HG03469 (cell line): ENCODE data around the gene TMA7.
"Not testable (repeated sequence)": the region's sequence is repeated elsewhere in the genome, so short reads cannot be mapped to it uniquely, and the experiment has no call there.

ENCODE experiments used
- ATAC-seq: cut with Tn5 transposase; IDR thresholded peaks from one replicate; pipeline ENCODE4 v1.9.1; 2021; ENCODE audit warnings: mild to moderate bottlenecking, moderate library complexity, moderate number of reproducible peaks; ENCODE audit not compliant: unreplicated experiment

The TMA7 gene

DNA sequence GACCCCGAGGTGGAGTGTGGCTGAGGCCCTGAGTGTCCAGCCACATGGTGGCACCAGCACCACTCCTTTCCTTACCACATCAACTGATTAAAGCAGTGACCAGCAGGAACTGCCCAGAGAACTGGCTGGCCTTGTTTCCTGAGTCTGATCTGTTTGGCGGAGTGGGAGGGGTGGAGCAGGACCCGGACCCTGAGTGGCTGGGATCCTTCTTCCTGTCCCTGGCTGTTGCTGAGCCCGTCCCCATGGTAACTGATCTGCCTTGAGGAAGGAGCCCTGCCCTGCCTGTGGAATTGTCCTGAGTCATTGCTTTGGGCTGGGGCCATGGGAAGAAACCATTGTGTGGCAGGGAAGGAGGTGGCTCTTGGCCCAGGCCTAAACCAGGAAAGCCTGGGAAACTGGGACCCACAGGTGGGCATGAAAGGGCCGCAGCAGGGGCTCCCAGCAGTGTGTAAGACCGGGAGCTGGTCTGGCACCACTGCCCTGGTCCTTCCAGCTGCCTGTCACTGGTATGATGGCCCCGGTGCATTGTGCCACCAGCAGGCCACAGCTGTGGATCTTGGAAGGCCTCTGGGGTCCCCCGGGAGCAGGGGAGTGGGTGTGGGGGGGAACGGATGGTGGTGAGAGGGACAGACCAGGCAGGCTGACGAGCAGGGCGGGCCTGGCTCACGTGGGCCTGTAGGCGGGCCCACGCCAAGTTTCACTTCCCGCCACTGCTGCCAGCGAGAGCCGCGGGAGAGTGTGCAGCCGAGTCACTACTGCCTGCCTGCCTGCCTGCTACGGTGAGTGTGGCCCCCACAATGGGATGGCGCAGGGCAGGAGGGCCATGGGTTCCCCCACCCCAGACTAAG, 25.7 kb downstream of the TMA7 start:
- ATAC-seq, result peak; percentile 35

DNA sequence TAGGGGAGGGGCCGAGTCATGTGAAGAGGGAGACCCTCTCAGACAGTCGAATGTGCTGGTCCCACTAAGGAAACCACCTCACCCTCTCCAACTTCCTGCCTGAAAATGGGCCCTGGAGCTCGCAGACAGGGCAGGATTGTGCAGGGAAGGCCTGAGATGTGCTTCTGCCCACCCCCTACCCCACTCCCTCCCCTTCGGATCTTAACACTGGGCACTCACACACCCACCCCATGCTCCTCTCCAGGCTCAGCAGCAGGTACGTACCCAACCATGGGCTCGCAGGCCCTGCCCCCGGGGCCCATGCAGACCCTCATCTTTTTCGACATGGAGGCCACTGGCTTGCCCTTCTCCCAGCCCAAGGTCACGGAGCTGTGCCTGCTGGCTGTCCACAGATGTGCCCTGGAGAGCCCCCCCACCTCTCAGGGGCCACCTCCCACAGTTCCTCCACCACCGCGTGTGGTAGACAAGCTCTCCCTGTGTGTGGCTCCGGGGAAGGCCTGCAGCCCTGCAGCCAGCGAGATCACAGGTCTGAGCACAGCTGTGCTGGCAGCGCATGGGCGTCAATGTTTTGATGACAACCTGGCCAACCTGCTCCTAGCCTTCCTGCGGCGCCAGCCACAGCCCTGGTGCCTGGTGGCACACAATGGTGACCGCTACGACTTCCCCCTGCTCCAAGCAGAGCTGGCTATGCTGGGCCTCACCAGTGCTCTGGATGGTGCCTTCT, 26.5 kb downstream of the TMA7 start:
- ATAC-seq, result no peak

DNA sequence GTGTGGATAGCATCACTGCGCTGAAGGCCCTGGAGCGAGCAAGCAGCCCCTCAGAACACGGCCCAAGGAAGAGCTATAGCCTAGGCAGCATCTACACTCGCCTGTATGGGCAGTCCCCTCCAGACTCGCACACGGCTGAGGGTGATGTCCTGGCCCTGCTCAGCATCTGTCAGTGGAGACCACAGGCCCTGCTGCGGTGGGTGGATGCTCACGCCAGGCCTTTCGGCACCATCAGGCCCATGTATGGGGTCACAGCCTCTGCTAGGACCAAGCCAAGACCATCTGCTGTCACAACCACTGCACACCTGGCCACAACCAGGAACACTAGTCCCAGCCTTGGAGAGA, 27.0 kb downstream of the TMA7 start:
- no peak for ATAC-seq

GRCh38 chr3:48467473-48468267, 27.6 kb downstream of the TMA7 start:
- ATAC-seq, result no peak

DNA sequence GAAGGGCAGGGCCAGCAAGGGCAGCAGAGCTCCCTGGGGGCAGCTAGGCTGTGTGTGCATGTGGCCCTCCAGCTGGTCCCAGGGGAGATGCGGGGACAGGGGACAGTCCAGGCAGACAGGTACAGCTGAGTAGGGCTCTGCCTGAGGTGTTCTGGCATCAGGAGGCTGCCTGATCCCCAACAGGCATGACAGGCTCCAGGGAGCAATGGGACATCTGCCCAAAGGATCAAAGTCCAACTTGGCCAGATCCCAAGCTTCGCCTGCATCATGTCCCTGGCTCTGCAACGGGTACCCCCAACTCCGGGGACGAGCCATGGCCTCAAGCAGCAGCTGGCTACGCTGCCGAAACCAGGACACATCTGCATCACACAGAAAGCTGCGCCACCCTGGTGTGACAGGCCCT, 28.3 kb downstream of the TMA7 start:
- no peak for ATAC-seq

DNA sequence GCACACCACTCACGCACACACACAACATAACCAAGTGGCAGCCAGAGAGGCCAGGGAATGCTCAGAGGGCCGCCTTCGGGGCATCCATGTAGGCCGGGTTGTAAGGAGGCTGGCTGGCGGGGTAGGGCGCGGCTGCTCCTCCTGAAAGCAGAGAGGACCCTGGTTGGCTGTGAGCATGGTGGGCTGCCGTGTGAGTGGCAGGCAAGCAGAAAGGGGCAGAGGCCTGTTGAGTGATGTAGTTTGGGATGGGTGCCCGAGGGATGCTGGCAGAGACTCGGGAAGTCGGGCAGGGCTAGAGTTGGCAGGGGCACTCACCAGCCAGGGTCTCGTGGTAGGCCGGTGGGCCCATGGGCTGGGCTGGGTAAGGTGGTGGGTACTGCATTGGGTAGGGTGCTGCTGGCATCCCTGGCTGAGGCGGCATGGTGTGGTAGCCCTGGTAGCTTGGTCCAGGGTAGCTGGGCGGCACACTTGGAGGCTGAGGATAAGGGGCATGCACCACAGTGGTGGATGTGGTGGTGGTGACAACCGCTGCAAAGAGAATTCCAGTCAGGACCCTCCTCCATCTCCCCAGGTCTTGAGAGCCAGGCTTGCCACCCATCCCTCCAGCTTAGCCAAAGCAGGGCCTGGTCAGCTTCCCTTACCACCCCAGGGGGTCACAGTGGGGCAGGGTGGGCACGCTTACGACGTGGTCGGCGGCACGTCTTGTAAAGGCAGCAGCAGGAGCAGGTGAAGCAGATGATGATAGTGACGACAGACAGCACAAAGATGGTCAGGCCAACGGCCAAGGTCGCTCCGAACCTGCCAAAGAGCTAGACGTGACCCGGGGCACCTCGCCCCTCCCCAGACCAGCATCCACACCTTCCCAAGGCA, 29.2 kb downstream of the TMA7 start:
- no peak for ATAC-seq

DNA sequence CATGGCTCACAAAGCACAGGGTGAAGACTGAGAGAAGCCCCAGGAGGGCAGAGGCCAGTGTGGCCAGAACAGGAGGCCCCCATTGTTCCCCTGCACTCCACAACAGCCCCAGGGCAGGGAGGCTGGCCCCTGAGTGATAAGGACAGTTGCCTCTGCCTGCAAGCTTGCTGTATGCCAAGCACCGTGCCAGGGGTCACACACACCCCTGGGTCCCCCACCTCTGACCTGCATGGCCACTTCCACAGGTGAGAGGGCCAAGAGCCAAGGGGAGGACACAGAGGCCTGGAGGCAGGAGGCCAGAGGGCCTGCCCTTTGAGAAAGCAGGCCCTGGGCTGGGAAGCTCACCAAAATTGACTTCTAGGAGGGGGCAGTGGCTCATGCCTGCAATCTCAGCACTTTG, 30.2 kb downstream of the TMA7 start:
- ATAC-seq, result no peak

DNA sequence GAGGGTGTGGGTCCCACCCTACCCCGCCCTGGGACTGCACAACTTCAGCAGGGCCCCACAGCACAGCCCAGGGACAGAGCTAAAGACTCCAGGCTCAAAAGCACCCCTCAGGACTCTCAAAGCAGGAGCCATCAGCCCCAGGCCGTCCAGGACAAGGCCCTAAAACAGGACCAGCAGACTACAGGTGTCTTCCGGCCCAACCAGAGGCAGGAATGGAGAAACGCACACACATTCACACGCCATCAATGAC, 32.5 kb downstream of the TMA7 start:
- no peak for ATAC-seq

DNA sequence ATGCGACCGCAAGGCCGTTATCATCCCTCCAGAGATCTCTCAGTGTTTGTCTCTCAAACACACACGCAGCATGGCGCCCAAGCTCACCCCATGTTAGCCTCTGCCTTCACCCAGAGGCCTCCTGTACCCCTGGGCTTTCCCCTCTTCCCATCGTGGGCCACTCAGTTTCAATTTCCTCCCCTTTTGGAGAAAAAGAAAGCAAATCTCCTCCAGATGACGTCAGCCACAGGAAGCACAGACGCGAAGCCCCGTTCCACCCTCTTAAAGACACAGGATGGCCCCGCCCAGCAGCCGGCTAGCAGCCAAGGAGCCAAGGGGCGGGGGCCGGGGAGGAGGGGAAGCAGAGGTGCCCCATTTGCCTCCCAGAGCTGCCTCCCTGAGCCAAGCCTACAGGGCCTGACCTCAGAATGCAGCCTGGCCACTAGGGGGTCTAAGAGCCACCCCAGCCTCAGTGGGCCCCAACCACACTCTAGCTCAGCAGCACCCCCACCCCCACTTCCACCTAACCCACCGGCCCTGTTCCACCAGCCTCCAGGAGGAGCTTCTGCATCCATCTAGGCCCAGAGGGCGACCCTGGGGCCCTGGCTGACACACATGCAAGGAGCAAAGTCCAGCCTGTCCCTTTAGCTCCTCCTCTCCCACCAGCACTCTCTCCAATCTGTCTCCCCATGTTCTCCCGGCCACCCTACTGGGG, 33.0 kb downstream of the TMA7 start:
- peak; percentile 61 for ATAC-seq

- ATAC-seq, result no peak
These were observed 33.5 kb downstream of the TMA7 start for GRCh38 chr3:48473617-48473952.

DNA sequence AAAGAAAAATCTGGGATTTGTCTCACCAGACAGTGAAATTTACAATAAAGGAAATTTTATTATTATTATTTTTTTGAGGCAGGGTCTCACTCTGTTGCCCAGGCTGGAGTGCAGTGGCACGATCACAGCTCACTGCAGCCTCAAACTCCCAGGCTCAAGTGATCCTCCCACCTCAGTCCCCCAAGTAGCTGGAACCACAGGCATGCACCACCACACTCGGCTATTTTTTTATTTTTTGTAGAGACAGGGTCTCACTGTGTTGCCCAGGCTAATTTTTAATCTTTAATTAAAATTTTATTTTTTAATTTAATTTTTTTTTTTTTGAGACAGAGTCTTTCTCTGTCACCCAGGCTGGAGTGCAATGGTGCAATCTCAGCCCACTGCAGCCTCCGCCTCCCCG, 34.0 kb downstream of the TMA7 start:
- not testable (repeated sequence) for ATAC-seq

GRCh38 chr3:48474619-48475018, 34.6 kb downstream of the TMA7 start:
- ATAC-seq, result no peak

DNA sequence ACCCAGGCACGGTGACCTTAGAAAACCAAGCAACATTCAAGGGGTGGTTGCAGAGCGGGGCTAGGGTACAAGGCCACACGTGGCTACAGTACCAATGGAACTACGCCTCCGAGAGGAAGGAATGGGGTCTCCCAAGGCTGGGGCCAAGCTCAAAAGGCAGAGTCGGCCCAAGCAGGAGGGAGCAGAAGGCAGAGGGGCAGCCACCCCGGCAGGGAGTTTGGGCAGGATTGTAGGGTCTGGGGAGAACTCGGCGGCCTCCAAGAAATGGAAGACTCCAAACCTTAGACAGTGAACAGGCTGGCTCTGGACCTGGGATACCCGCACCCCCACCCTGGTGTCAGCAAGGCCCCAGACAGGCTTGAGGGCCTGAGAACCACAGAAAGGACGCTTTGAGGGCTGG, 35.1 kb downstream of the TMA7 start:
- ATAC-seq, result no peak

DNA sequence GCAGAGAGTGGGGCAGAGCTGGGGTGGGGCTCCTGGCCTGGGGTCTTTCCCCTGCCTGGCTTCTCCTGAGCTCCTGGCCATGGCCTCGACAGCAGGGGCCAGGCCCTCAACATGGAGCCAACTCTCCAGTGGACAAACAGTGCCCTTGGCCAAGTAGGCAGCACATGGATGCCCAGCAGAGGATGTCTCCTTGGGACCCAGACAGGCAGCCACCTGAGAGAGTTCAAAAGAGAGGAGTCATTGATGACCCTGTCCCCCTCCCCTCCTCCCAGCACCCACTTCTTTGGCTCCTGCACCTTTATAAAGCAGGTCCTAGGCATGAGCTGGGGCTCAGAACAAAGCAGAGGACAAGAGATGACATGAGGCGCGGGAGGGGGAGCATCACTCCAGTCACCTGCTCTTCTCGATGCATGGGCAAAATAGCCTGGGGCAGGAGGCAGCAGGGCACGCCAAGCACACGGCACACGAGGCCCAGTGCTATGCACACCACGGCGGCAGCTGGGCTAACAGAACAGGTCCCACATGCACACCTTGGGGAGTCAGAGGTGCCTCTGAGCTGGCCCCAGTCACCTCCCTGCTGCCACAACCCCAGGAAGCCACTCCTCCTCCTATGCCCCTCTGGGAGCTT, 36.5 kb downstream of the TMA7 start:
- no peak for ATAC-seq

DNA sequence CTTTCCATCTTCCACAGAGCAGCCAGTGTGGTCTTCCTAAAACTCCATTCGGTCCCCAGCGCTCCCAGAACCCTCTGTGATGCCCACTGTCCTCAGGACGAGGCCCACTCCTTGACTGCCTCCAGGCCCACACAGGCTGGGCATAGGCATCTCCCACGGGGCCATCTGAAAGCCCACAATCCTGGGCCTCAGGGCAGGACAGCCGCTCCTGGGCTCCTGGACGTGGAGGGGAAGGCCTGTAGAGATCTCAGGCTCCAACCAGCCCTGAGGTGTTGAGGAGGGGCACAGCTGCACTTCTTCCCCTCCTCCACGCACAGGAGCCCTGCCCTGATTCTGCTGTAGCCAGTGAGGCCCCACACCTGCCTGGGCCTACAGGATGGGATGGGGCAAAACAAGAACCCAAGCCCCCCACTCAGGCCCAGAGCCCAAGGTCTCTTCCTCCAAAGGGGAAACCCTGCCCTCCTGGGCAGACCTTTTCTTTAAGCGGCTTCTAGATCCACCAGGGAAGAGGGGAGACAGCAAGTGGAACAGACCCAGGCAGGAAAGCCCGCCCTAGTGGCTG, 38.0 kb downstream of the TMA7 start:
- ATAC-seq, result no peak

DNA sequence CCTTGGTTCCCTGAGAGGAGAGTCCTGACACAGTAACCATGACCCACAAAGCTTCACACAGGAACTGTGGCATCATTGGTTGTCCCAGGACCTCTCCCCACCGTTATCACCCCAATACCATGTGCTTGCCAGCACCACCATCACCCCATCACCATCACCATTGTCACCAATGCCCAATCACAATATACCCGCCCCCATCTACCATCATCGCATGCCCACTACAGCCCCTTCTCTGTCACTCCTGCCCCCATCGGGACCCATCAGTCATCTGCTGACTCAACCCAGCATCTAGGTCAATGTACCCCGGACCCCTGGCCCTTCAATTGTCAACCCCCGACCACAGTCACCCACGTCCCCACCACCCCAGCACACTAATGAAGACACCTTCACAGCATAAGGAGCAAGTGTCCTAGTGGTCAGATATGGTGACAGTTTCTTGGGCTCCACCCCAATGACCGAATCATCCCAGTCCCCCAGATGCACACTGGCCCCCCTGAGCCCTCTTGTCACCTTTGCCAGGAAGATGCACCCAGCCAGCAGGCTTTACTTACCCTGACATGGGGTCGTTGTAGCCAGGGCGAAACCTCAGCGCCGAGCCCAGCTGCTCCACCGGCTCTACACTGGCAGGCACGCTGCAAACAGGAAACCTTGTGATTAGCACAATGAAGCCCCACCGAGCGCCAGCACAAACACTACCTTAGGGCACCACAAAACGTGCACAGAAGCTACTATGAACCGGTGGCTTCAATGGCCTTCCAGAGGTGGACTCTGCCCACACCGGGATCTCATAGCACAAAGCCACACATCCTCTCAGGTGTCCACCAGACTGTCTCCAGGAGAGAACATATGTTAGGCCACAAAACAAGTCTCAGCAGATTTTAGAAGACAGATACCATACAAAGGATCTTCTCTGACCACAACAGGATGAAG, 38.8 kb downstream of the TMA7 start:
- ATAC-seq, result no peak

- not testable (repeated sequence) for ATAC-seq
These were observed 40.8 kb downstream of the TMA7 start for GRCh38 chr3:48480891-48481290.

- not testable (repeated sequence) for ATAC-seq
These were observed 42.8 kb downstream of the TMA7 start for GRCh38 chr3:48482822-48483221.

DNA sequence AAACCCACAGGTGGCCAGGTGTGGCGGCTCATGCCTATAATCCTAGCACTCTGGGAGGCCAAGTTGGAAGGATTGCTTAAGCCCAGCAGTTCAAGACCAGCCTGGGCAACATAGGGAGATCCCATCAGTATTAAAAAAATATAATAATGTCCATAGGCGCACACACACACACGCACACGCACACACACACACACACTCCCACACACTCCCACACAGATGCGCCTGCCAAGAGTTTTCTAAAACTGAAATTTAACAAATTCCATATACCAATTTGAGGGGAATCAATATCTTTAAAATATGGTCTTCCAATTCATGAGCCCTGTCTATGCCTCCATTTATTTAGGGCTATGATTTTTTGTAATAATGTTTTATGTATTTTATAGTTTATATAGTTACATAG, 46.9 kb downstream of the TMA7 start:
- ATAC-seq, result no peak
